GM08714 (cell line): ENCODE results near the gene FKBP4.

Source experiments
- H3K4me3 ChIP-seq: fragments of 200-500 bp; sonication (Bioruptor generic); 2 replicates; pipeline ENCODE4 v1.5.1; 2014; ENCODE audit warnings: mild to moderate bottlenecking, low read length, inconsistent platforms
- ZNF274 ChIP-seq: IDR thresholded peaks from 2 replicates; pipeline ENCODE4 v1.6.1; 2012; ENCODE audit warnings: mild to moderate bottlenecking, low read depth, low read length

Gene FKBP4

DNA sequence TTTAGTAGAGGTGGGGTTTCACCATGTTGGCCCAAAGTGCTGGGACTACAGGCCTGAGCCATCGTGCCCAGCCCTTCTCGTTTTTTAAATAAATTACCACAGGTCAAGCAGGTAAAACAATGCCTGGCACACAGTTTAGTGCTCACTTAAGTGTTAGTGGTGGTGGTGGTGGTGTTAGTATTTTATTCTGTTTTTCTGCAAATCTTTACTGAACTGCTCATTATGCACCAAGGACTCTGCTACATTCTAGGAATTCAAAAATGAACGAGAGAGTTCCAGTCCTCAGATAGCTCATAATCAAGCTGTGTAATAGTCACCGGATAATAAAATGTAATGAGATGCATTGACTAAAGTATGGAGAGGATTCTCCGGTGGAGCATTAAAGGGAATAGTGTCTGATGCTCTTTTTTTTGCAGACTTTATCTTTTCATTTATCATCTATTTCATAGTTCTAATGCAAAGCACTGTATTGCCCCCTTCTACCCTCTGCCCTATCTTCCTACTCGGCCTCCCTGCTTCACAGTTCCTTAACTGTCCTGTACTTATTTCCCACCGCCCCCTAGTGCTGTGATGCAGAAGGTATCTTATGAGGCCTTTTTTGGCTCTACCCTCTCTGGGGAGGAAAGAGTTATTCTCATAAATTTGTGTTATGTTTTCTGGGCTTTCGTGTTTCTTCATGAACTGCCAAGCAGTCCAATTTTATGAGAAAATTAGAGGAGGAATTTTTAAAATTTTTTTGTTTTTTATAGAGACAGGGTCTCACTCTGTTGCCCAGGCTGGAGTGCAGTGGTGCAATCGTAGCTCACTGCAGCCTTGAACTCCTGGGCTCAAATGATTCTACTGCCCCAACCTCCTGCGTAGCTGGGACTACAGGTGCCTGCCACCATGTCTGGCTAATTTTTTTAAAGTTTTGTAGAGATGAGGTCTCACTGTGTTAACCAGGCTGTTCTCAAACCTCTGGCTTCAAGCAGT is 18.7 kb downstream of the FKBP4 start:
- H3K4me3 ChIP-seq, result peak overlapping the region; percentile 63
- TF ChIP-seq ZNF274, result no peak

DNA sequence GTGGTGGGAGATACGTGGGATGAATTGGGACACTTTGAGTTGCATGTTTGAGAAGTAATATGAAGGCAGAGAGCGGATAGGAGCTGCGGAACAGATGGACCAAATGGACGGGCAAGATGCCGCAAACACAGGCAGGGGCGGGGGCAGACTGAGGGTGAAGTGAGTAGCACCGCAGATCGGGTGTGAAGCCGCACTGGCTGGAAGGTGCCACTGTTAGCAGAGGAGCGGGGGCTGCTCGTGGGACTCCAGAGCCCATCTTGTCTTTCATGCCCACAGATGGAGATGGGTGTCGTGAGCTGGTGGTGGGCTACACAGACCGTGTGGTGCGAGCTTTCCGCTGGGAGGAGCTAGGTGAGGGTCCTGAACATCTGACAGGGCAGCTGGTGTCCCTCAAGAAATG is 25.0 kb downstream of the FKBP4 start:
- TF ChIP-seq ZNF274, result no peak
- H3K4me3 ChIP-seq, result no peak overlapping the region

DNA sequence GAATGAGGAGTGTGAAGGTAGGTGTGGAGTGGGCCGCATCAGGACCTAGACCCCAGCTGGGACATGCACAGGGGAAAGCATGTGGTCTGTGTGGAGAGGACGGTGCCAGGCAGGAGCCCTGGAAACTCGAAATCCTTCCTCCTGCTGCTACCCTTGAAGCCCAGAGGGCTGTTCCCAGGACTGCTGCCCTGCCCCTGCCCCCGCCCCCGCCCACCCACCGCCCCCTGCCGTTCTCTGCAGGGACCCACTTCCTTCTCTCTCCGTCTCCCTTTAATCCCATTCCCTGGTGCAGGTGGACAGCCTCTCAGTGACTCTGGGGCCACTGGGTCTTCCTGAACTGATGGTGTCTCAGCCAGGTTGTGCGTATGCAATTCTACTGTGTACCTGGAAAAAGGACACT is 25.7 kb downstream of the FKBP4 start:
- H3K4me3 ChIP-seq, result no peak overlapping the region

DNA sequence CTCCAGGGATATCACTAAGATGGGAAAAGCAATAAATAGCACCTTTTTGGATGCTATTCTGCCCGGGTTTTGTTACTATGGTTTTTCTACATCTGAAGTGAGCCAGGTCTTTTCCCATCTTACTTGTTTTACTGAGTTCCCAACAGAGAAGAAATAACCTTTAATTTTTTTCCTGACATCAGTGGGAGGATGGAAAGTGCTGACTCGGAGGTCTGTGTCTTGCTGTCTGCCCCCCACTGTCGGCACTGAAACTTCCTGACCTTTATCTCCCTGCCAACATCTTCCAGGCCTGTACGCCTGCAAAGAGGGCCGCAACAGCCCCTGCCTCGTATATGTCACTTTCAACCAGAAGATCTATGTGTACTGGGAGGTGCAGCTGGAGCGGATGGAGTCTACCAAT is 28.7 kb downstream of the FKBP4 start:
- no peak for TF ChIP-seq ZNF274
- H3K4me3 ChIP-seq, result no peak overlapping the region

More for the DNA sequence above, 25.7 kb downstream of the FKBP4 start:
- TF ChIP-seq ZNF274, result no peak

DNA sequence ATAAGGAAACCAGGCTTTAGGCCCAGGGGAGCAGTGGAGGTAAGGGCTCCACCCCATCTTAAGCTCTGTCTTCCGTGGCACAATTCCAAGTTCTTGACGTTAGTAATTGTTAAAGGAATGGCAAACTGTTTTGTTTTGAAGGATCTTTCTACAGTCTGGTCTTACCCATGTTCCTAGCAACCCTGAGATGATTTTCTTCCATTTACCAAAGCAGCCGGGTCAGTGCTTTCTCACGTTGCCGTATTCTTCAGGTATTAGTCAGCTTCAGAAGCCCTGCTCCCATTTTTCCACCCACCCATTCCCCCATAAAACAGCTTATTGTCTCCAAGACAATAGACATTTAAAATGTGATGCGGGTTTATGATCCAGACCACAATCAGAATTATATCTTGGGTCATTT is 29.8 kb downstream of the FKBP4 start:
- no peak for TF ChIP-seq ZNF274
- H3K4me3 ChIP-seq, result no peak overlapping the region

DNA sequence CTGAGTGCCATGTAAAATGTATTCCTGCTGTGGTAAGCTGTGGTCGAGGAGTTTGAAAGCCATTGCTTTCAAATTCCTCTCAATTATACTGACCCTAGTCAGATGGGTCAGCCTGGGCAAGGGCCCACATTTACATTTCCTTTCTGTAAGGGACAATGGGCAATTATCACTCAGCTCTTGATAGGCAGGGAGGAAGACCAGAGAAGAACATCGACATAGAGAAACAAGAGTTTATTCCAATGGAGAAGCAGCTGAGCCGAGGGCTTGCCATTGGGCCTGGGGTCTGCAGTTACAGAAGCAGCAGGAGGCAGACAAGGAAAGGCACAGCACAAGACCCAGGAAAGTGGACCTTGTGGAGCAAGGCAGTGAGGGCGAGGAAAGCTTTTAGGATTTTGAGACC is 30.4 kb downstream of the FKBP4 start:
- no peak for TF ChIP-seq ZNF274
- H3K4me3 ChIP-seq, result no peak overlapping the region

DNA sequence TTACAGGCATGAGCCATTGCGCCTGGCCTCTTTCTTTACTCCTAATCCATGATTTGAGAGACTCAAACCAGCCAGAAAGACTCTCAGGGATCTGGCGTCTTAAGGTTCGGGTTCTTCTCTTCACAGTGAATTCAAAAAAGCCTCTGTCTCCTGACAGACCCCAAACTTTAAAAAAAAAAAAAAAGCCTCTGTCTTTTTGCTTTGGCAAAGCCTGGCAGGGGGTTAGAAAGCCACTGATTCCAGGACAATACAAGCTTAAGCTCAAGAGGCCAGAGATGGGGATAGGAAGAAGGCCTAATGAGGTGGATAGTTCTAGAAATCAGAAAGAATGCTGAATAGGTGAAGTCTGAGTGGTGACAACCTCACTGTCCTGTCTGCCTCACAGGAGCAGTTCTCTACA is 31.3 kb downstream of the FKBP4 start:
- no peak for TF ChIP-seq ZNF274
- no peak overlapping the region for H3K4me3 ChIP-seq

DNA sequence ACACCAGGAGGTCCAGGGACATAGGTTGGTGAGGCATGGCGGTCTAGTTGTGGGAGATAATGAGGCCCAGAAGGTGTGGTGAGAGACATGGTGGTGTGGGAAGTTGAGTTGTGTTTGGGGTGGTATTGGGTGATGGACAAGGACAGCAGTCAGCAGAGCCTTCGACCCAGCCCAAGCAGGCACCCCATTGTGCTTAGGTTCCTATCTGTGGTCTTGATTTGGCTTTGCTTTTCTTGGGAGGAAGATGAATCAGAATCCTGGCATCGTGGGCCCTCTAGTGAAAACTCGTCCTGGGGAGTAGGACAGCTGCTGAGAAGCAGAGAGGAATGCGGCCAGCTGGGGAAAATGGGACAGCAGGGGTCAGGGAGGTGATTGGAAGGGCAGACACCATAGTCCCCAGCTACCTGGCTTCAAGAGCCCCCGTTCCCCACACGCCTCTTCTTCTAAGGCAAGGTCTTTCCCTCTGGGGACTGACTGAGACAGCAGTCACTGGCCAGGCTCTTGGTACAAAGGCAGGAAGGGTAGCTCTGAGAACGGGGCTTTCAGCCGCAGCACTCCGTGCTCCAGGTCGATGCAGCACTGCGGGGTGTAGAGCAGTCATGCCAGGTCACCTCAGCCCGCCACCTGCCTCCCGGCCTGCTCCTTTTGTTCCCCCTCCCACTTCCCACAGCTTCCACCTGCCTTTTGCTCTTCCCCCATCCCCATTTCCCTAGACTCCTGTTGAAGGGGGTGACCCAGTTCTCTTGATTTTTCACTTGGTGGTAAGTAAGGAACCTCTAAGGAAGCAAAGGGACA is 32.1 kb downstream of the FKBP4 start:
- no peak overlapping the region for H3K4me3 ChIP-seq
- TF ChIP-seq ZNF274, result no peak

DNA sequence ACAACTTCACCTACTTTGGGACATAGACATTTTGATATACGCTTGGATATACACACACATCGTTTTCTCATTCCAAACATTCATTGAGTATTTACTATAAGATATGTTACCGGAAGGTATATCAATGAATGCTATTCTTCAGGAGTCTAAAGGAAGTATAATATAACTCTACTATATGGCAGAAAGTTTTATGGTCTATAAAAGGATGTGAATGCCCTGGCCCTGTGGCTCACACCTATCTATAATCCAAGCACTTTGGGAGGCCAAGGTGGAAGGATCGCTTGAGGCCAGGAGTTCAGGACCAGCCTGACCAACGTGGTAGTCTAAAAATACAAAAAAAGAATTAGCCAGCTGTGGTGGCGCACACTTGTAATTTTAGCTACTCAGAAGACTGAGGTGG is 34.5 kb downstream of the FKBP4 start:
- no peak overlapping the region for H3K4me3 ChIP-seq
- no peak for TF ChIP-seq ZNF274

DNA sequence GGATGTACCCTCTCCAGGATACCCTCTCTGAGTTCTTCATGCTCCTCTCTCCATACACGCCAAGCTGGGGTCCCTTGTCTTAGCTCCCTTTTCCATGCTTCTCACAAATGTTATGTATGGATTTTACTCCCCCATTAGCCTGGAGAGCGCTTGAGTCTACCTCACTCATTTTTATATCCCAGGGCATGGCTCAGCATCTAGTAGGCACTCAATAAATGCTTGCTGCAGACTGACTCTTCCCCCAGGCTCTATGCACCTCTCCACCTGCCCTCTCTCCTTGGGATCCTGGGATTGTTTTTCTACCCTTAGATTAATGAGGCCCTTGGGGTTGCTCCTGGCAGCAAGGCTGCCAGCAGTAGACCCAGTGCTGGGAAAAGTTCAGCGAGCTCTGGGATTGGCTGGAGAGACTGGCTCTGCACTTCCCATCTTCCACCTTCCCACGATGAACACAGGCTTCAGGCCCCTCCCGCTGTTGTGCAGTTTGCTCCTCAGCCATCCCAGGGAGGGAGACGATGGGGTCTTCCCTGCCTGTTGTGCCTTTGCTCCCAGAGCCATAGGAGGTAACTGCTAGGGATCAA is 37.9 kb downstream of the FKBP4 start:
- TF ChIP-seq ZNF274, result no peak
- no peak overlapping the region for H3K4me3 ChIP-seq

DNA sequence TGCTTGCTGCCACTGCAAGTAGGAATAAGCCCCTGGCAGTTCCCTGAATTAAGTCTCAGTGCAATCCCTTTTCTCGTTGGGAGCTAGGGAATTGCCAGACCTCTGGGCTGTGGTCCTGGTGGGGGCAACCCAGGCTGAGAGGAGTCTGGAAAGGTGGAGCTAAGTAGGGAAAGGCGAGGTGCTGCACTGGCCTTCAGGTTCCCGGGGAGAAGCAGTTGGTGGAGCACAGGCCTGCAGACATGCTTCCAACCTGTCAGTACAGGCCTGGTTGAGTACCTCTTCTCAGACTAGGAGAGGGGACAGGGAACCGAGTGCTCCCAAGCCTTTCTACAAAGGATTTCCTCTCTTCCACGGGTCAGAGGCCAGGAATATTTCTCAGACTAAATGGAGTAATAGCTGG is 38.6 kb downstream of the FKBP4 start:
- TF ChIP-seq ZNF274, result no peak
- no peak overlapping the region for H3K4me3 ChIP-seq

DNA sequence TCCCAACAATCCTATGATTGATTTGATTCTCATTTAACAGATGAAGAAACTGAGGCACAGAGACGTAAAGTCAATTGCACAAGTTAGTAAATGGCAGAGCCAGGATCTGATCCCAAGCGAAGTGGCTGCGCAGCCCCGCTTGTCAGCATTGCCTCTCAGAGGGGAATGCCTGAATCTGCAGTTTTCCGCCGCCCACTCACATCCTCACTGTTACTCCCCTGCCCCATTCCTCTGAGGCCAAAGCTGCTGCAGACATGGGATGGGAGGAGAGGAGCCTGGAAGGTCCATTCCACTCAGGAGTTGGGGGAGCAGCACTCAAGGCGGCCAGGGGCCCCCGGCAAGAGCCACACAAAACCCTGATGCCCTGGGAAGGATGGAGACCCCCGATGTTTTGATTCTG is 39.0 kb downstream of the FKBP4 start:
- no peak for TF ChIP-seq ZNF274
- H3K4me3 ChIP-seq, result no peak overlapping the region

DNA sequence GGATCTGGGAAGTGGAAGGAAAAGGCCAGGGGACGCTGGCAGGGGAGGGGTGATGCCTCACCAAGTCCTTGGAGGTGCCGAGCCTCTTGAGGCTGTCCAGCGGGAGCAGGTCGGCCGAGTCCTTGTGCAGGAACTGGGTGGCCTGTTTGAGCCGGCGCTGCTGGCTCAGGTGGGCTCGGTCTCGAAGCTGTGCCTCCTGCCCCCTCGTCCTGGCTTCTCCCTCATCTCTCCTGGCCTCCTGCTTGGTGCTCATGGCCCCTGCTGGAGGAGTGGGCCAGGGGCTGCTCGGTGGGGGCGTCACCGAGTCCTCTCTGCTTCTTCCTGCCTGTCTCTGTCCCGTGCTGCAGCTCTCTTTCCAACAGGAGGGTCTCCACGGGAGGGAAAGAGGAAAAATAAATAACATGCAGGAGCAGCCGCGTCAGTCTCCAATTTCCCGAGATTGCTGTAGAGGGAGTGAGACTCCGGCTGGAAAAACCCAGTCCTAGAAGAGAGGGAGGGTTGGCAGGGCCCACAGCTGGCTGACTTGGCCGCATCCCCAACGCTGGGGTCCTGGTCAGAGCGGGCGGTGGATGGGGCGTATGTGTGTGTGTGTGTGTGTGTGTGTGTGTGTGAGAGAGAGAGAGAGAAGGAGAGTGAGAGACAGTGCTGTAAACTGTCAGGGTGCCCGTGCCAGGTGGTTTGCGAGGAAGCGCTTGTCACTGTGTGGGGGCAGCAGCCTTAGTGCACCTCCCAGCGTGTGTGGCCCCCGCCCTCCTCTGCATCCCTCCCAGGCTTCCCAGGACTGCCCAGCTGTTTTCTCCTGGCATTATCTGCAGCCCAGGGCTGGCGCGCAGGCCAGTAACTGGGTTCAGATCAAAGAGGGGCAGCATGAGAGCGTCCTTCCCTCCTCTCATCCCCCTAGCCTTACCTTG is 40.1 kb downstream of the FKBP4 start, which contains the start of gene NRIP2:
NRIP2 (minus strand) TSS at position 455 of the 911 bp plus-strand sequence; CDS start at position 403, 52 bp downstream.
- H3K4me3 ChIP-seq, result no peak within 1 kb of the TSS
- TF ChIP-seq ZNF274, result no peak
